GDM1 (cell line): ENCODE measurements around the gene NYNRIN.

Source experiments
- DNase-seq: peaks from one replicate; lab custom pipeline; 2025; lab: John Stamatoyannopoulos, UW

NYNRIN gene

DNA sequence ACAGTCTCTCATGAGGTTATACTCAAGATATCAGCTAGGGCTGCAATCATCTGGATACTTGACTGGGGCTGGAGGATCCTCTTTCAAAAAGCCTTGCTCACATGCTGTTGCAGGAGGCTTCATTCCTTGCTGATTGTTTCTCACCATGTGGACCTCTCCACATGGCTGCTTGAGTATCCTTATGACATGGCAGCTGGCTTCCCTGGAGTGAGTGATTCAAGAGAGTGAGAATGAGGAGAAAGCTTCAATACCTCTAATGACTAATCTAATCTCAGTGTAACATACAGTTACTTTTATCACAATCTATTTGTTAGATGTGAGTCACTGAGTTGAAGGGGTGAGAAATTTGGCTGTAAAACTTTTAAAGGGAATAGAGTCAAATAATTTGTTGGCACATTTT is 58.2 kb downstream of the NYNRIN start:
- no peak for DNase-seq

DNA sequence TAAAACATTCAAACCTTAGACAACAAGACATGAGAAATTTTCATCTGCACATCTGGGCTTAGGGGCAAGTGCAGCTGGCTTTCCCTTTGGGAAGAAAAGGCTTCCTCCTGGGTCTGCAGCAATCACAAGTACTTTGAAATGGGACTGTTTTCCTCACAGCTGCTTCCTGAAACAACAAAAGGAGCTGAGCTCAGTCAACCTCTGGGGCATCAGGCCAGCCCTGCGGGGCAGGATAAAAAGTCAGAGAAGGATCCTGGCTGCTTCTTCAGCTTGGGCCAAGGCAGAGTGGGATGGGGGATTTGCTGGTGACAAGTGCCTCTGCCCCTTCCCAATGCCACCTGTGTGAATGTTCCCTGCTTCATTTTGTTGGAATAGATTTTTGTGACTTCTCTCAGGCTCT is 59.9 kb downstream of the NYNRIN start:
- no peak for DNase-seq

DNA sequence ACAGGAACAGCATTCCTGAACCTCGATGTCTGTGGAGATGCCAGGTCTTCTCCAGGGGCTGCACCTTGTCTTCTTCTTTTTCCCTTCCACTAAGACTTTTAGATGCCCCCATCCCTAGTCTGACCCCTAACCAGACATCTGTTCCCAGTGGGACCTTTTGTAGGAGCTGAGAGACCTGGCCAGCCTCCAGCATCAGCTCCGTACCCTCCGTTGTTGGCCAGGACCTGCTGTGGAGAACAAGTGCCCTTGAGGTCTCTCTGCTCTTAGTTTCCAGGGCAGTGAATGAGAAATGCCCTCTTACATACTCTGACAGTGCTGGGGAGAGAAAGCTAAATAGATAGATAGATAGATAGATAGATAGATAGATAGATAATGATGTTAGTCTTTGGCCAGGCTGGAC is 60.5 kb downstream of the NYNRIN start:
- no peak for DNase-seq

DNA sequence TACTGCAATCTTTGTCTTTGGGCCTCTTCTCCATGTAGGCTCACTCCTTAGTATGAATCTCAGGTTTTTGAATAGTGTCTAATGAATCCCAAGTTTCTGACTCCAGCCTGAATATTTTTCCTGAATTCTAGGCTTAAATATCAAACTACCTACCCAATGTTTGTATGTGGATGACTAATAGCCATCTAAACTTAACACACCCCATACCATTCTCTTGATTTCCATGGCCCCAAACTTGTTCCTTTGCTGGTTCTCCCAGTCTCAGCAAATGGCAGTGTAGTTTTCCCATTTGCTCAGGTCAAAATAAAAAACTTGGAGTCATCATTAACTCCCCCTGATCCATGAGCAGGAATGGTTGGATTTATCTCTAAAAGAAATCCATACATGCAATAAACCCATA is 62.5 kb downstream of the NYNRIN start:
- no peak for DNase-seq

DNA sequence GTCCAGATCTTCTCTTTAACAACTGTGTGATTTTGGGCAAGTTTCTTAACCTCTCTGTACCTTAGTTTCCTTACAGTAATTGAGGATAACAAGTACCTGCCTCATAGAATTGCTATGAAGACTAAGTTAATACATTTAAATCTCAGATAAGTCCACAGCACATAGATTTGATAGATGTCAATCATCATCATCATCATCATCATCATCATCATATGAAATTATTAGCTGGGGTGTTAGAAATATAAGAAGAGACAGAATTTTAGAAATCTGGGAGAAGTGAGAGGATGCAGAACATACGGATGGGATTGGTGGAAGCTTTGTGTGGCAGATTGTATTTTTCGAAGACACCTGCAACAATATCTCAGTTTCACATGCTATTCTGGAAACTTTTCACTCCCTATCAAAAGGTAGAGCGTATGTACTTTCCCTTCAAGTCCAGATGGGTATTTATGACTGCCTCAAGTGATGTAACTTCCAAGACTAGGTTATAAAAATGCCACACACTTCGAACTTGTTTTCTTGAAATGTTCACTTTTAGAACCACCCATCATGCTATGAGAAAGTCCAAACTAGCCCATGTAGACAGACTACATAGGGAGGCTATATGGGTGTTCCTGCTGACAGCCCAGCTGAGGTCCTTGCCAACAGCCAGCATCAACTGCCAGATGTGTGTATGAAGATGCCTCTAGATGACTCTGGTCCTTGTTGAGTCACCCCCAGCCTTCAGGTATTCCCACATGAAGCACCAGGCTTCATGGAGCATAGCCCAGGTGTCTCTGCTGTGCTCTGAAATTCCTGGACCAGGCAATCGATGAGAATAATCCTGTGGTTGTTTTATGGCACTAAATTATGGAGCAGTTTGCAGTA is 64.4 kb downstream of the NYNRIN start:
- no peak for DNase-seq

DNA sequence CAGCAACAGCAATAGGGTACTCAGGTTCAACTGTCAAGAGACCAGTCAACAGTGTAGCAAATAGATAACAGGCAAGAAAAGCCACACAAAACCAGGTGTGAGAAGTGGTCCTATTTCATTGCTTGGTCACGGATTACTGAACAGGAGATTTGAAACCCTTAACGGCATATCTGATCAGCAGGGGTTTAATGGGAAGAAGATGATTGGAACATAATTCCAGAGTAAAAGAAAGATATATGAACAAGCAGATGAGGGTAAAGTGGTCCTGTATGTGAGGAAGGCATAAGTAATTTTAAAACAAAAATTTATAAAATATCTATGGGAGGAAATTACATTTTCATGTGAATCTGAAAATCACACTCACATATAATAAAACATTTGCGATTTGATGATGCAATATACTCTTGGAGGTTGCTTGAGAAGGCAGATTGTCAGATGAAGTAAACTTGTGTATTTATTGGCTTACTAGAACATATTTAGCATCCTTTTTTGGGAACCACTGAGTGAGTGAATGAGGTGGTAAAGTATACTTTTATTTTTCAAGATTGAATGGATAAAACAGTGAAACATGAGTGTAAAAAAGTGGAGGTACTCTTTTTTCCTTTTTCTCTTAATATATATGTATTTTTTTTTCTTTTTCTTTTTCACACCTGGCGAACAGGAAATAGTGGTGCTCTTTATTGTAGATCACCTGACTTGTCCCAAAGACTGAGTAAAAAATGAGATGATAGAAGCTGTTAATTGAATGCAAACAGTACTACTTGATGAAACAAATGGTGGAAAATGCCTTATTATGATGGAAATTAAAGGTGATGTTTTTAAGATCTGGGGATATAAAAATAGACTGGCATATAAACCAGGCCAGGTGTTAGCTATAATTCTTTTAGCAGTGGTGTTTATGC is 65.3 kb downstream of the NYNRIN start:
- no peak for DNase-seq

GRCh38 chr14:24465368-24465767 is 66.6 kb downstream of the NYNRIN start:
- no peak for DNase-seq

- no peak for DNase-seq
Measured at GRCh38 chr14:24465805-24466204, 67.0 kb downstream of the NYNRIN start.
